GM19467 (cell line): ENCODE results near the gene CA11.
"Not testable (repeated sequence)": the region's sequence is repeated elsewhere in the genome, so short reads cannot be mapped to it uniquely, and the experiment has no call there.

Experiments
- ATAC-seq: cut with Tn5 transposase; IDR thresholded peaks from one replicate; pipeline ENCODE4 v1.9.1; 2021; ENCODE audit warnings: mild to moderate bottlenecking, moderate library complexity; ENCODE audit not compliant: unreplicated experiment

The CA11 gene

GRCh38 chr19:48646001-48646721 is at the start of gene CA11:
TSS of gene CA11 (minus strand) at chr19:48646187. CDS start at chr19:48645632, 555 bp downstream.
- peak; percentile 64 for ATAC-seq

- not testable (repeated sequence) for ATAC-seq
Measured at GRCh38 chr19:48693629-48694028, 47.6 kb upstream of the CA11 start.

GRCh38 chr19:48689449-48689848 is 43.5 kb upstream of the CA11 start:
- no peak for ATAC-seq

GRCh38 chr19:48687776-48688175 is 41.8 kb upstream of the CA11 start:
- no peak for ATAC-seq

GRCh38 chr19:48686637-48687036 is 40.6 kb upstream of the CA11 start:
- ATAC-seq = not testable (repeated sequence)

GRCh38 chr19:48686088-48686487 is 40.1 kb upstream of the CA11 start:
- ATAC-seq = no peak

GRCh38 chr19:48685583-48685982 is 39.6 kb upstream of the CA11 start:
- ATAC-seq = no peak

GRCh38 chr19:48683349-48683748 is 37.4 kb upstream of the CA11 start:
- no peak for ATAC-seq

GRCh38 chr19:48681127-48681470 is 35.1 kb upstream of the CA11 start:
- ATAC-seq = no peak

GRCh38 chr19:48680436-48681126 is 34.6 kb upstream of the CA11 start:
- ATAC-seq = no peak

GRCh38 chr19:48680006-48680405 is 34.0 kb upstream of the CA11 start:
- ATAC-seq = not testable (repeated sequence)

GRCh38 chr19:48678201-48678600 is 32.2 kb upstream of the CA11 start:
- ATAC-seq = no peak

GRCh38 chr19:48676887-48677286 is 30.9 kb upstream of the CA11 start:
- no peak for ATAC-seq

GRCh38 chr19:48676487-48676886 is 30.5 kb upstream of the CA11 start:
- ATAC-seq = no peak

GRCh38 chr19:48674921-48675824 is 29.2 kb upstream of the CA11 start:
- no peak for ATAC-seq

GRCh38 chr19:48674216-48674809 is 28.3 kb upstream of the CA11 start:
- ATAC-seq = no peak

GRCh38 chr19:48673436-48674100 is 27.6 kb upstream of the CA11 start:
- ATAC-seq = no peak

- no peak for ATAC-seq
Measured at GRCh38 chr19:48672994-48673393, 27.0 kb upstream of the CA11 start, which contains the start of gene NTN5. TSS of gene NTN5 (minus strand) at chr19:48673017. CDS start at chr19:48670986, 2,031 bp downstream.

GRCh38 chr19:48671446-48671995 is 25.5 kb upstream of the CA11 start:
- ATAC-seq = no peak
